MCF 10A (cell line): ENCODE data around the gene MED27. TPM values are rescaled to one million over a fixed set of nuclear protein-coding genes. Genes with fewer than 3 reads are reported as not detected.

ENCODE experiments used
- BruUV-seq: library from RNA; stranded (reverse); fragments of 400-500 nt; replicated peaks from 2 replicates; lab custom pipeline; 2021; lab: Mats Ljungman, UMichigan
- CTCF ChIA-PET: fragments of 300-600 bp; sonication (Branson Sonifier 250); formaldehyde crosslinking; extraction: SDS; loops from one replicate; lab custom pipeline; 2021; ENCODE audit warnings: antibody characterized with exemption, inconsistent platforms; lab: Yijun Ruan, JAX
- POLR2A ChIA-PET: fragments of 300-600, 350-650 bp; sonication (Branson Sonifier 250); formaldehyde crosslinking; extraction: SDS; loops from one replicate; lab custom pipeline; 2020; ENCODE audit warnings: antibody characterized with exemption, inconsistent platforms; lab: Yijun Ruan, JAX
- DNase-seq: peaks from one replicate; pipeline ENCODE4 v3.0.0-alpha.2; 2018; ENCODE audit not compliant: unreplicated experiment
- H3K27ac Mint-ChIP-seq: one replicate; pipeline ENCODE4 v1.8.0; 2022; ENCODE audit warnings: mild to moderate bottlenecking, low read depth, mixed read lengths; ENCODE audit not compliant: unreplicated experiment
- H3K27me3 Mint-ChIP-seq: one replicate; pipeline ENCODE4 v1.8.0; 2022; ENCODE audit warnings: mixed read lengths; ENCODE audit not compliant: insufficient read depth, unreplicated experiment
- H3K36me3 Mint-ChIP-seq: one replicate; pipeline ENCODE4 v1.8.0; 2022; ENCODE audit warnings: mild to moderate bottlenecking, moderate library complexity, mixed read lengths; ENCODE audit not compliant: insufficient read depth, unreplicated experiment
- H3K4me1 Mint-ChIP-seq: one replicate; pipeline ENCODE4 v1.8.0; 2022; ENCODE audit warnings: mixed read lengths; ENCODE audit not compliant: insufficient read depth, unreplicated experiment
- H3K4me3 Mint-ChIP-seq: one replicate; pipeline ENCODE4 v1.8.0; 2022; ENCODE audit warnings: mild to moderate bottlenecking, moderate library complexity, mixed read lengths; ENCODE audit not compliant: unreplicated experiment
- H3K9me3 Mint-ChIP-seq: one replicate; pipeline ENCODE4 v1.8.0; 2022; ENCODE audit warnings: mixed read lengths; ENCODE audit not compliant: unreplicated experiment
- intact Hi-C: fragments of 100-400 bp; cut with micrococcal nuclease; formaldehyde crosslinking; loops from 2 replicates; pipeline ENCODE4 v1.14.1; 2022
- total RNA-seq: library from RNA; stranded (reverse); gene quantifications from 2 replicates; pipeline ENCODE4 v1.2.3, GENCODE V29; 2022
- TF ChIP-seq, protein P1 (sequence below): fragments of 200-600 bp; IDR thresholded peaks from one replicate; pipeline ENCODE4 v1.8.0; 2022; ENCODE audit warnings: antibody characterized with exemption, mild to moderate bottlenecking; ENCODE audit not compliant: unreplicated experiment

Gene MED27
- total RNA-seq, 1 experiment from 2014 or later = 34.3 TPM

DNA sequence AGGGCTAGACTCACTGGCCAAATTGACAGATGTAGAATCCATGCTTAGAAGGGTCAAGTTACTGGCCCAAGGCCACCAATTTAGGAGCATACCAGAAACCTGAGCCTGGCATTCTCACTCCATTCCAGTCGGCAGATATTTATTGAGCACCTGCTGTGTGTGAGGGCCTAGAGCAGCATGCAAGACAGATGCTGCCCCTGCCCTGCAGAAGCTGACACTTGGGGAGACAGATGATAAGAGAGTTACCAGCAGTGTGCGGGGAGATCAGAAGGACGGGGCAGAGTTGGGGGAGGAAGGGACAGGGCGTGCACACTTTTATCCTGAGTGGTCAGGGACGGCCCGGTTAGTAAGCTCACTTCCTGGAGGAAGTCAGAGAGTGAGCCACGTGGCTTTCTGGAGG is 228.3 kb downstream of the MED27 start:
- Mint-ChIP-seq H3K4me1 (no peaks in the 10 kb centered on the region), H3K27me3 (peaks cover 24% of the 10 kb centered on the region), H3K4me3 (no peak overlapping the region), H3K9me3 (no peaks in the 10 kb centered on the region), H3K36me3 (no peaks in the 10 kb centered on the region), H3K27ac (no peak overlapping the region)
- CTCF ChIA-PET = no interaction called here
- intact Hi-C loops = no loop called here
- no TSS peak for BruUV-seq
- POLR2A ChIA-PET = no interaction called here
- TF ChIP-seq, protein P1, sequence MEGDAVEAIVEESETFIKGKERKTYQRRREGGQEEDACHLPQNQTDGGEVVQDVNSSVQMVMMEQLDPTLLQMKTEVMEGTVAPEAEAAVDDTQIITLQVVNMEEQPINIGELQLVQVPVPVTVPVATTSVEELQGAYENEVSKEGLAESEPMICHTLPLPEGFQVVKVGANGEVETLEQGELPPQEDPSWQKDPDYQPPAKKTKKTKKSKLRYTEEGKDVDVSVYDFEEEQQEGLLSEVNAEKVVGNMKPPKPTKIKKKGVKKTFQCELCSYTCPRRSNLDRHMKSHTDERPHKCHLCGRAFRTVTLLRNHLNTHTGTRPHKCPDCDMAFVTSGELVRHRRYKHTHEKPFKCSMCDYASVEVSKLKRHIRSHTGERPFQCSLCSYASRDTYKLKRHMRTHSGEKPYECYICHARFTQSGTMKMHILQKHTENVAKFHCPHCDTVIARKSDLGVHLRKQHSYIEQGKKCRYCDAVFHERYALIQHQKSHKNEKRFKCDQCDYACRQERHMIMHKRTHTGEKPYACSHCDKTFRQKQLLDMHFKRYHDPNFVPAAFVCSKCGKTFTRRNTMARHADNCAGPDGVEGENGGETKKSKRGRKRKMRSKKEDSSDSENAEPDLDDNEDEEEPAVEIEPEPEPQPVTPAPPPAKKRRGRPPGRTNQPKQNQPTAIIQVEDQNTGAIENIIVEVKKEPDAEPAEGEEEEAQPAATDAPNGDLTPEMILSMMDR = no peak
- no peak for DNase-seq

DNA sequence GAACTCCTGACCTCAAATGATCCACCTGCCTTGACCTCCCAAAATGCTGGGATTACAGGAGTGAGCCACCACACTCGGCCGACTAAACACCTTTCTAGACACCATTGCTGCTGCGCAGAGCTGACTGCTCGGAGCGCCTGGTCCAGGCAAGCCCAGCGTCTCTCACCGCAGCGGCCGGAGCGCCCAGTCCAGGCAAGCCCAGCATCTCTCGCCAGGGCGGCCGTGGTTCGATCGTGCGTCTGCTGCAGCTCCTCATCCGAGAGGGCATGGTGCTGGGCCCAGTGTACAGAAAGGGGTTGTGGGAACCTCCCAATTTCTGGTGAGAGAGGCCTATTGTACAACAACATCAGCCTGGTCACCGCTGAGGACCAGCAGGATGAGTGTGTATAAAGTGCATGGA is 230.3 kb downstream of the MED27 start:
- CTCF ChIA-PET = interaction anchor here (0.6 kb wide), 1 partner anchor 386 kb away, joined by 3 read pairs; no protein-coding TSS in a partner anchor
- H3K4me1 Mint-ChIP-seq = no peaks in the 10 kb centered on the region

DNA sequence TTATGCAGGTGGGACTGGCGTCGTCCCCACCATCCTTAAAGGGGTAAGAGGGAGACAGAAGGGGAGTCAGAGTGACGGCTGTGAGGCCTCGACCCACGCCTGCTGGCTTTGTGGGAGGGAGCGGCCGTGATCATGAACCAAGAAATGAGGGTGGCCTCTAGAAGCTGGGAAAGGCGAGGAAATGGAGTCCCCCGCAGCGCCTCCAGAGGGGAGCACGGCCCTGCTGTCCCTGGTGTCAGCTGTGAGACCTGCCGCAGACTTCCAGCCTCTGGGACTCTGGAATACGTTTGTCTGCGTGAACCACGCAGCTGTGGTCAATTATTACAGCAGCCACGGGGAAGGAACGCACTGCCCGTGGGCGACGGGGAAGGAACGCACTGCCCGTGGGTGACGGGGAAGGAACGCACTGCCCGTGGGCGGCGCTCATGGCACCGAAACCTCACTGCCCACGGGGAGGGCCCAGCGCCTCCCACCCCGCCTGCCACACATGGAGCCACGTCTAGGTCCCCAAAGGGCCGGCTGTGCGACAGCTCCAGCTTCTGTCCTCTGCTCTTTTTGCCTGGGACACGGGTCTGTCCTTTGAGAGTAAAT is 231.0 kb downstream of the MED27 start:
- Mint-ChIP-seq H3K4me3 (no peak overlapping the region), H3K27ac (no peak overlapping the region), H3K36me3 (no peaks in the 10 kb centered on the region), H3K9me3 (no peaks in the 10 kb centered on the region), H3K4me1 (no peaks in the 10 kb centered on the region), H3K27me3 (peaks cover 41% of the 10 kb centered on the region)
- intact Hi-C loops = no loop called here
- BruUV-seq = no TSS peak
- DNase-seq = no peak
- TF ChIP-seq, protein P1 = no peak
- POLR2A ChIA-PET = no interaction called here
- CTCF ChIA-PET = interaction anchor here (0.6 kb wide), 1 partner anchor 387 kb away, joined by 3 read pairs; no protein-coding TSS in a partner anchor

More for the DNA sequence above, 230.3 kb downstream of the MED27 start:
- POLR2A ChIA-PET = no interaction called here
- TF ChIP-seq, protein P1 = no peak
- intact Hi-C loops = no loop called here
- no TSS peak for BruUV-seq
- H3K4me3 Mint-ChIP-seq = no peak overlapping the region
- DNase-seq = no peak
- H3K36me3 Mint-ChIP-seq = no peaks in the 10 kb centered on the region
- H3K27ac Mint-ChIP-seq = no peak overlapping the region
- no peaks in the 10 kb centered on the region for H3K9me3 Mint-ChIP-seq
- peaks cover 40% of the 10 kb centered on the region for H3K27me3 Mint-ChIP-seq

DNA sequence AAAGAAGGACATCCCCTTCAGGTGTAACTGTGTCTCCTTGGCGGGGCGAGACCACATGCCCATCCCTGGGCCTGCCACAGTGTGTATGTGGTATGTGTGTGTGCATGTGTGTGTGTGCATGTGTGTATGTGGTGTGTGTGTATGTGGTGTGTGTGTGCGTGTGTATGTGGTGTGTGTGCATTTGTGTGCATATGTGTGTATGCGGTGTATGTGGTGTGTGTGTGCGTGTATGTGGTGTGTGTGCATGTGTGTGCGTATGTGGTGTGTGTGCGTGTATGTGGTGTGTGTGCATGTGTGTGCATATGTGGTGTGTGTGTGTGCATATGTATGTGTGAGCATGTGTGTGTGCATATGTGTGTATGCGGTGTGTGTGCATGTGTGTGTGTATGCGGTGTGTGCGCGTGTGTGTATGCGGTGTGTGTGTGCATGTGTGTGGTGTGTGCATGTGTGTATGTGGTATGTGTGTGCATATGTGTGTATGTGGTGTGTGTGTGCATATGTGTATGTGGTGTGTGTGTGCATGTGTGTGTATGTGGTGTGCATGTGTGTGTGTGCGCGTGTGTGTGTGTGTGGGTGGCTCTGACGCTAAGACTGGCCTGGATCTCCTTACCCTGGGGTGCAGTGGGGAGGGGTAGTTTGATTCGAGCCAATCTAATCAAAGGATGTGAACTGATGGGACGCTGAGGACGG is 231.9 kb downstream of the MED27 start:
- Mint-ChIP-seq H3K4me3 (no peak overlapping the region), H3K27ac (no peak overlapping the region)

More for the DNA sequence above, 231.9 kb downstream of the MED27 start:
- peaks cover 40% of the 10 kb centered on the region for H3K27me3 Mint-ChIP-seq
- no peaks in the 10 kb centered on the region for H3K4me1 Mint-ChIP-seq
- BruUV-seq = no TSS peak
- no peak for DNase-seq
- TF ChIP-seq, protein P1 = no peak
- H3K36me3 Mint-ChIP-seq = no peaks in the 10 kb centered on the region
- ChIA-PET CTCF (no interaction called here), POLR2A (no interaction called here)
- no peaks in the 10 kb centered on the region for H3K9me3 Mint-ChIP-seq
- intact Hi-C loops = no loop called here
